ENCODE data around the gene CHST11.
"Not testable (repeated sequence)": the region's sequence is repeated elsewhere in the genome, so short reads cannot be mapped to it uniquely, and the experiment has no call there.

The CHST11 gene

DNA sequence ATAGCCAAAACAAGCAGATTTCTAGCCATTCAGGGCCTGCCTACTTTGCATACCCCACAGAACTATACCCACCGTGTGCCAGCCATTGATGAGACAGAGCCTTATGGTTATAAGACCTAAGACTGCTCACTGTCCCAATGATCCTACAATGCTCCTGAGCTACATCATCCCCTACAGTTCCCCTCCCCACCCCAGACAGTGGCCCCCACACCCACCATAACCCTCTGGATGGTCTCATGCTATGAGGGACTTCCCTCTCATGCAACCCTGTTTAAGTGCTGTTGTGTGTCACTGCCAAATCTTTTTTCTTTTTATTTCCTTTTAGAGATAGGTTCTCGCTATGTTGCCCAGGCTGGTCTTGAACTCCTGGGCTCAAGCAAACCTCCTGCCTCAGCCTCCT, 75.9 kb downstream of the CHST11 start:
- DNase-seq: no peak

DNA sequence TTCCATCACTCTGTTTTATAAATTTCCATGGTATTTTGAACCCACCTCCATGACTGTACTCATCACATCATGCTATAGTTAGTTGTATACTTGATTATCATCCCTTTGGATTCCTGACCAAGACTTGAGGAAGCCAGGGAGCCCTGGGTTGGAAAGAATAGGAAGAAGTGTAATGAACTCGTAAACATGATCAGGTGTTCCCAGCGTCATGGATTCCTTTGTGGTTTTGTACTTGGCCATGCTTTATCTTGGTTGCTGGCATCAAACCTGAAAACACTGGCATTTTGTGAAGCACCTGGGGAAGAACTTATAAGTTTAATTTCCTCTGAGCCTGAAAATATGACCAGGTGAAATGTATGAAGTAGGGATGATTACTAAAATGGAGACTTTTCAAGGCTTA, 76.4 kb downstream of the CHST11 start:
- DNase-seq: no peak

DNA sequence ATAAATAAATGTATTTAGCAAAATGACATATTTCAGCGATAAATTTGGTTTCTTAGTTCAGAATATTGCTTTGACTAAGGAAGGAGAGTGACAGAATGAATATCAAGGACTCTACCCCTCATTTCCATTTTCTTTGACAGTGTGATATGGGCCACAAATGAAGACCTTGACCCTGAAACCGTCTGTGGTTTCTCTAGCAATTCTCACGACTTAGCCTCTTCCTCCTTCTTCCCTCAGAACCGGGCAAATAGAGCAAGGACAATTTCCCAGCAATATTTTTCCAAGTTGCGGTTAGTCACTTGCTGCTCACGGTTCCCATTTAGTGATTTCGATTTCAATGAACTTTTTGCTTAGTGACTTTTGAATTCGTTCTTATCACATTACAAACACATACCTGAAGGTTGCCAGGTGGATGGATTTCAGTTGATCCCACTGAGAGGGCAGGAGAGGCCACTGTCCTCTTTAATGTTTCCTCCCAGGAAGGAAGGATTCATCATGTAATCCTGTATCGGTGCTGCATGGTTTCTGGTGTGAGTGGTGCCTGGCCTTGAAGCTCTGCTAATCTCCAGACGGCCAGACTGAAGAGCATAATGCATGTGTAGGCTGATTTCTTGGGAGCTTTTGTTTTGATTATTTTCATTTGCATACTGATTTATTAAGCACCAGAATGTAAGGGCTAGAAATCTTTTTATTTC, 77.6 kb downstream of the CHST11 start:
- no peak for DNase-seq

DNA sequence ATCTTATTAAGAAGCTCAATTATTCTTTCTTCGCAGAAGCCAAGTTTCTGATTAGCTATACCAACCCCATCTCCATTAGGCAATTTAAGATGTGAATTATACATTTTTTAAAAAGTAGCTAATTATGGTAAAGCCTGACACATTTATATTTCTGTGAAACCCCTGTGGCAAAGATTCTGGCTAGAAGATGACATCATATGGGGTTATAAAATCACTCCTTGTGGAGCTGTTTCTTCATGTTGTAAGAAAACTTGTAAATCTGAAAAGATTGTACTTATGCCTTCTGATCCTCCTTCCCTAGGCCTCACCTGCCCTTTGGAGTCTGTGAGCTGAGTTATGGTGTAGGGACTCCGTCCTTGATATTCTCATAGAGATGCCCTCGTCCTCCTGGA, 78.1 kb downstream of the CHST11 start:
- DNase-seq: no peak

DNA sequence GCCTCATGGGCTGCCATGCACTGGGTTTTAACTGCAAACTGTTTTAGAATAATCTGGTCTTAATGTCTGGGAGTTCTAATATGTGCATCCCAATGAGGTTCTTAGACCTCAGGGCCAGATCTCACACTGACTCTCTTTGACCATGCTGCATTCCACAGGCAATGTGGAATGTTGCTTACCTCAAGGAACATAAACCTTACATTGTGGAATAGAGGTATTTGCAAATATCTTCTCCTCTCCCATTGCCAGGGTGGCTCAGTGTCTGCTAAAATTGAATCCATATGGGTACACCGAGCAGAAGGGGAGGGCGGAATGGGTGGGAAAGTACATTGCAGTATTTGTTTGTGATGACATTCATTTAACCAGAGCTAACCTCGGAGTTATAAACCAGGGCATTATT, 78.6 kb downstream of the CHST11 start:
- DNase-seq: no peak

DNA sequence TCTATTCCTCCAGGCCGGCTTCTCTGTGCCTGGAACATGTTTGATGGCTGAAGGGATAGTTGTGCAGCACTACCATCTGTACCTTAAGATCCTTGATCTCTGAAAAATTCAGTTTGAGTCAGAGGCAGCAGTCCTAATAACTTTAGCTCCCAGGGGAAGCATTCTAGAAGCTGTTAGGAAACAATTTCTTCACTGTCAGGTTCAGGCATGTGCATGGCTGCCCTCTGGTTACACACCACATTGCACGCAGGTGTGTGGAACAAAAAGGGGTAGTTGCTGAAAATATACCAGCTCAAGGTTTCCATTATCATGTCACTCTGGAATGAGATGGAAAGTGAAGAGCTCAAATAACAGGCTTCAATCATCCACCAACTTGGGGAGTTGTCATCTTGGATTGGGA, 80.1 kb downstream of the CHST11 start:
- DNase-seq: no peak

- DNase-seq: no peak
Observed at GRCh38 chr12:104538056-104538455, 81.3 kb downstream of the CHST11 start.

DNA sequence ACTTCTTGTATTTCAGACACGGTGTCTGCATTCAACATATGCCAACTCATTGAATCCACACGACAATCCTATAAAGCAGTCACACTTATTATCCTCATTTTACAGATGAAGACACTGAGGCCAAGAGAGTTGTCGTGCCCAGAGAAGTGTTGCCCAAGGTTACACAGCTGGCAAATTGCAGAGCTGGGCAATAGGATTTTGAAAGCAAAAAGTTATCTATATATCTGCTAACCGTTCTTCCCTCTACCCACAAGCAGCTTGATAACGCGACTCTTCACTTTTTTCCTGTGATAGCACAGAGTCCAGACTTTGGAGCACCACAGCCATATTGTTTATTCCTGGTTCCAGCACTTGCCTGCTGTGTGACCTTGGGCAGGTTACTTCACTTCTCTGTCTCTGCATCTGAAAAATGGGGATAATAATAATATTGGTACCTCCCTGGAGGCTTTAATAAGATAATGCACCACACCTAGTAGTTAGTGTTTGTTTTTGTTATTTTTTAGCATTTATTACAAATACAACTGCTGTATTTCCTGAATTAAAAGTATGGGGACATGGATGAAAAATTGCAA, 82.2 kb downstream of the CHST11 start:
- no peak for DNase-seq

GRCh38 chr12:104544836-104545235, 88.1 kb downstream of the CHST11 start:
- DNase-seq: no peak

- no peak for DNase-seq
Observed at GRCh38 chr12:104546575-104546974, 89.8 kb downstream of the CHST11 start.

- no peak for DNase-seq
Observed at GRCh38 chr12:104547235-104547634, 90.5 kb downstream of the CHST11 start.

DNA sequence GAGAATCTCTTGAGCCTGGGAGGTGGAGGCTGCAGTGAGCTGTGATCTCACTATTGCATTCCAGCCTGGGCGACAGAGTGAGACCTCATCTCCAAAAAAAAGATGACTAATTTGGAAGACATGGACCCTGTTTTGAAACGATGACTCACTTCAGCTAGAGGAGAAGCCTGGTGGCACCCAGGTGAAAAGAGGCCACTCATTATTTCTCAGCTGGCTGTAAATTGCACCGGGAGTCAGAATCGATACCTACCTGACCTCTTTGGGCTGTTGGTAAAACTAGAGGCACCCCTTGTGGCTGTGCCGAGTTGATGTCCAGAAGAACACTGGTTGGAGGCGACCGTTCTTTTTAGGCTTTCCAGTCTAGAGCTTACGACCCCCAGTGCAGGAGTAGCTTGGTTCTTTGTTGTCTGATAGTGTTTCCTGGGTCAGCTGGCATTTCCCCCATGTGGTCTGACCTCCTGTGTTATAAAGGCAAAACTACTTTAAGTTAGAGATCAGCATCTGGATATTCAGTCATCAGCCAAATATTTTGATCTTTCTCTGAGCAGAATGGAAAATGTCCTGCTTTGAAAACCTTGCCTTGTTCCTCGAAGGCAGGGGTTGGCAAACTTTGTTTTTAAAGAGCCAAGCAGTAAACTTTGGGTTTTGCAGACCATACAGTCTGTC, 93.2 kb downstream of the CHST11 start:
- DNase-seq: no peak

DNA sequence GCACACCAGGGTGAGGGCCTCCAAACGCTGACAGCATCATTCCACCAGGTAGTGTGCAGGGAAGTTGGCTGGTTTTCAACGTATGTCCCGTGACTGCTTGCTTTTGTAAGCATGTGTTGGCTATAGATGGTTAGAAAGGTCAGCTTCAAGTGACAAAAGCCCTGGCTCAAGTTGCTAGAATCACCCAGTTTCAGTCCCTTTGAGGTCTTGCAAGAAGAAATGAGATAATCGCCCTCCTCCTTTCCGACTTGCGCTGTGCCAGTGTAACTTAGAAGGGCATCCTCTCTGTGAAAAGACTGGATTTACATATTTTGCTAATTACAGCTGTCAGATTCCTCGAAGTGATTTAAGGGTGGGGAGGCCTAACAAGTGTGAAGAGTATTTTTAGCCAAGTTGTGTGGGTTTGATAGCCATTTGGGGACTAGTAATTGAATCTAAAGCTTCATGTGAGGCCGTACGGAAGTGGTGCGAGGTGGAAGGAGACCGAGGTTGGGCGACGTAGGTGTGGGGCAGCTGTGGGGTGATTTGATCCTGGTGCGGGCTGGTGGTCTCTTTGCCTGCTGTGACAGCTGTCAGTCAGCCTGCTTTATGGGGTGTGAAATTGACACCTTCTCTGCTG, 94.7 kb downstream of the CHST11 start:
- DNase-seq: no peak

- DNase-seq: no peak
Observed at GRCh38 chr12:104553421-104553820, 96.7 kb downstream of the CHST11 start.

DNA sequence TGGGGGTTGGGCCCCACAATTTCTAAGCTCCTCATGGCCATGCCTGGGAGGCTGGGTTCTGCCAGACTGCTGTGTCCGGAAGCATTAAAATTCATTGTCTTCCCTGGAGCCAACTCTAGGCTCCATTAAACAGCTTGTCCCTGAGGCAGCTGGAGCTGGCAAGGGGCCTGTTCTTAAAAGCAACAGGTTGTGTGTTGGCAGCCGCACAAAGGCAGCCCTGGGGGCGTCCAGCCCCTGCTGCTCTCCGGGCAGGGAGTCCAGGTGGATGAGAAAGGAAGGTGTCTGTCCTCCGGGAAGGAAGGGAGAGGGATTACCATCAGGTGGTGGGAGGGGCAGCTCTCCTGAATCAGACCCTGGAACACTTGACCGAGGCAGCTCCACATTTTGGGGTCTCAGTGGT, 98.9 kb downstream of the CHST11 start:
- DNase-seq: no peak

- no peak for DNase-seq
Observed at GRCh38 chr12:104557488-104558195, 100.9 kb downstream of the CHST11 start.

- DNase-seq: no peak
Observed at GRCh38 chr12:104560881-104561280, 104.1 kb downstream of the CHST11 start.

- DNase-seq: no peak
Observed at GRCh38 chr12:104562763-104563162, 106.0 kb downstream of the CHST11 start.

DNA sequence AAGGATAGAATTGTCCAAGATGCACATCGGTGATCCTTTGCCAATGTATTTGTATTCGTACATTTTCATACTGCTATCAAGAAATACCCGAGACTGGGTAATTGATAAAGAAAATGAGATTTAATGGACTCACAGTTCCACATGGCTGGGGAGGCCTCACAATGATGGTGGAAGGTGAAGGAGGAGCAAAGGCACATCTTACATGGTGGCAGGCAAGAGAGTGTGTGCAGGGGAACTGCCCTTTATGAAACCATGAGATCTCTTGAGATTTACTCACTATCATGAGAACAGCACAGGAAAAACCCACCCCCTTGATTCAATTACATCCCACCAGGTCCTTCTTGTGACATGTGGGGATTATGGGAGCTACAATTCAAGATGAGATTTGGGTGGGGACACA, 107.9 kb downstream of the CHST11 start:
- not testable (repeated sequence) for DNase-seq

DNA sequence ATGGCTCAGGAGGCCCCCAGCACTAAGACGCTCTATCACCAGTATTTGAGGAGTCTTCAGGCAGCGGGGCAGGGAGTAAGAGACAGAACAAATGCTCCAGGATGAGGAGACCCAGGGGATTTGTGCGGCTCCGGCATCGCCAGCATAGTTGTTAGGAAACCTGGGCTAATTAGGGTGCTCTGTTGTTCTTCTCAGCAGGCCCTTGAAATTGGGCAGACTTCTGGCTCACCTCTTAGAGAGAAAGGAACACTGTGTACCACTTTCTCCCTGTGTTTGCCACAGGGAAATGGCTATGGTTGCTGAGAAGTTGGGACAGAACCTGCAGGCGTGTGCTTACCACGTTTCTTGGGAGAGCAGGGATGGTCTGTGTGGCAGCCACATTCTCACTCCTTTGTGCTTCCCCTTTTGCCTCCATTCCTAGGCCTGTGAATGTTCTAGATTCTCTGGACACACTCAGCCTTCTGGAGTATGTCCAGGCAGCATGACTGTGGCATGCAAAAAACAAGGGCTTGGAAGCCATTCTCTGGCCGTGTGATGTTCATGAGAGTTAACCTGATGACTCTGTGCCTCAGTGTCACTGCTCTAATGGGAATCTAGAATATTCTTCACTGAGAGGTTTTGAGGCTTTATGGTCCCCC, 109.0 kb downstream of the CHST11 start:
- DNase-seq: no peak

DNA sequence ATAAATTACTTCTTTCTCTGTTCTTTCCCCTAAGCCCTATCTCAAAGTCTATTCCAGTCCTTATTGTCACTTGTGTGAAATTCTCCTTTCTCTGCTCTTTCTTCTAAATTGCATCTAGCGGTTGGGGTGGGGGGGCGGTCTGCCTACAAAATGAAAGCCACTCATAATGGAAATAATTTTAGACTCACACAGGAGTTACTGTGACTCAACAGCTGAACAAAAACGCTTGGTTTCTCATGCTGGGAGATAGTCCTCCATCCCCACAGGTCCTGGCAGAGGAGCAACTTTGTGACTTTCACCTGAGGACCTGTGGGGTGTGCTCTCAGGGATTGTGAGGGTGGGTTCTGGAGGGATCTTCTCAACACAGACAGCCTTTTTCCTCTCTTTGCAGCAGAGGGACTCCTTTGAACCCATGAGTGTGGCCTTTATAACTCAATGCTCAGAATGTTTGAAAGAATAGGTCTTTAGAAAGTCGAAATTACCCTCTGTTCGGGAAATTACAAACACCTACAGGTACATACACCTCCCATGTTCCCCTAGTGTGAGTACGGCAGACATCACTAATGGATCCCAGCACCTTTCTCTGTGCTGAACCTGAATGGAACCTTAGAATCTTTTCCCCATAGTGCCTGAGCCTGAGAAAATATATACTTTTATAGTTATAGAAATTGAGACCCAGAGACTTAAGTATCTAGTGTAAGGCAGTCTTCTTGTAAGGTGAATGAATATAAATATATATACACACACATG, 109.7 kb downstream of the CHST11 start:
- DNase-seq: no peak

GRCh38 chr12:104567832-104568486, 111.2 kb downstream of the CHST11 start:
- no peak for DNase-seq

Data from activated CD4-positive, CD25-positive, alpha-beta regulatory T cell treated with anti-CD3 and anti-CD28 coated beads, Interleukin-2, amount 50 U/mL, for 72 hours (primary cell).